GM18870 (cell line): ENCODE results near the gene POMP.
"Not testable (repeated sequence)": the region's sequence is repeated elsewhere in the genome, so short reads cannot be mapped to it uniquely, and the experiment has no call there.

ENCODE experiments used
- ATAC-seq: cut with Tn5 transposase; IDR thresholded peaks from one replicate; pipeline ENCODE4 v1.9.1; 2021; ENCODE audit warnings: moderate library complexity; ENCODE audit not compliant: unreplicated experiment

Gene POMP

DNA sequence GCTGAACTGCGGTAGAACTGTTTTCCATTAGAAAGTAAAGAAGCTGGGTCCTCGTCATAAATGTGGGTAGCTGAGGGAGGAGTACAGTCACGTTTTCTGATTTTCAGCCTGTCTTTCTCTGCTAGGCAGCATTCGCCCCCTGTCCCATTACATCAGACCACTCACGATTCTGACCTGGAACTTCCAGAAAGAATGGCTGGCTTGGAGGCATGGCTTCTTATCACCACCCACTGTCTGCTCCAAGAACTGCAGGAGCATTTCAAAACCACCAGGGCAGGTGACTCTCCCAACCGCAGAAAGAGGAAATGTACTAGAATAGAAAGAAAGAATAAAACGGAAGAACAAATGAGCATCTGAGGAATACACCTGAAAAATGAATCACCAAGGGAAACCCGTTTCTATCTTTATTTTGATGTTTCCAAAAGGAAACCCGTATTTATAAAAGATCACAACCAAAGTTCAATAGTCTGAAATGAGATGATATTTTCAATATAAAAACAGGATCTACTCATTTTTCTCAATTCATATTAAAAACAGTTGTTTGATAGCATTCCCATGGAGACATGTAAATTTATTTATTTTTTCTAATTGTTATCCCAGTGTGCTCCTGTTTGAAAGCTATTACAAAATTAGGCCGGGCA, 22.1 kb upstream of the POMP start:
- peak; percentile 47 for ATAC-seq

DNA sequence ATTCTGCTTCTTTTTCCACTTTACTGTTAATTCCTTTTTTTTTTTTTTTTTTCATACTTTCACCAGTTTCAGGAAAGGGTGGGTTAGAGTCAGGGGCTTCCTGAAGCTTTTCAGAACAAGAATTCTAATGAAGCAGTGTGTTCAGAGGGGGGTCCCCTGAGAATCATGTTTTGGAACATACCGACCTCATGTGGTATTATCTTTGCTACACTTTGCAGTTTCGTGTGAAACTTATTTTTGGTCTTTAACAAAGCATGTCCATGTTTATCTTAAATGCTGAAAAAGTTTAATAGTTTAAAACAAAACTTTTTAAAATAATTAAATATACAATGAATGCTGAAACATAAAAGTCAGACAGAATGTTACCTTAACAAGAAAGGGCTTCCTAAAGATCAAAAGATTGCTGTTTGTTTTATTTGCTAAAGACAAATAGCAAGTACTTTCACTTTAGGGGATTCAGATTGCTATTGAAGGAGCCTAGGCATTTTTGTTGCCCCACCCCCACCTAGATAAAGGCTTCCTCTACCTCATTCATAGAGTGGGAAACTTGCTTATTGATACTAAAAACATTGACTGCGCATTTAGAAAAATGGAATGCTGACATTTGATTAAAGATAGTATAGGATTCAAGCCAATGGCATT, 21.1 kb upstream of the POMP start:
- ATAC-seq: no peak

DNA sequence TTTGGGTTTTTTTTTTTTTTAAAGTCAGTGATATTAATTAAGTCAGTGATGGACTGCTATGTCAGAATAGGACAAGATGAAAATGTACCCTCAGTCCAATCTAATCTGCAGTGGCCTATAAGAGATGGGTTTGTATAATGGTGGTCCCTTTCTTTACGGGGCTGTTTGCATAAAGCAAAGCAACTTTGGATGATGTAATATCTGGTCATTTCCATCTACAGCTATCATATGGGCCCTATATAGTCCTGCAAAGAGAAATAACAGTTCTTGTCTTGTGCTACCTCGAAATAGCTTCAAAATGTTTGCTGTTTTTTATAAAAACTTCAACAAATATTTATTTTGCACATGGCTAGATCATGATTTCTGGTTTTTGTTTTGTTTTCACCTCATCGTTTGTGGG, 20.2 kb upstream of the POMP start:
- ATAC-seq: no peak

DNA sequence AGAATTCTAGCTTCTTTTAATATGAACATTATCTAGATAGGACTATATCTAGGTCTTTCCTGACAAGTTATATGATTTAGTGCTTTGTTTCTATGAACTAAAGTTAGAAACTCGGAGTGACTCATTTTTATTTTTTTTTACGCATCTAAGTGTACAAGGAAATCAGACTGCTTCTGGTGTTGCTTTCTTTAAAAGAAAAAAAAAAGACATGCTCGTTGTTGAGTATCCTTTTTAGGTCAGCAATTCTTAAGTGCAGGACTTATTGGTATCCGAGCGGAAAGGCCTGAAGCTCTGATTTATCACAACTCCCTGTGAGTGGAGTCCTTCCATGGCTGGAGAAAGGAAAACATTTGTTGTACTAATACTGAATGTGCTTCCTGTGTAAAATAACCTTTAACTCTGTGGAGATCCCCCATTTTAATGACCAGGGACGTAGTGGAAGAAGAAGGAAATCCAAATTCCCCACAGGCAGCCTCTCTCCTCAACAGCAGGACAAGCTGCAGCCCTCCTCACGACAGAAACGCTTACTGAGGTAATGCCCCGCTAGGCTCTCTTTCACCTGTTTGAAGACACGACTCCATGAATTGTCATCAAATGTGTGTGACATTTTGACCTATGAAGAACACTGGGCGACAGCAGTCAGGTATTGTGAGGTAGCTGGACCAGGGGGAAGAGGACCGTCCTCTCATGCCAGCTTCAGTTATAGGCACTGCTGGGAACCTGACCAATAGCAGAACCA, 17.9 kb upstream of the POMP start:
- ATAC-seq: peak; percentile 3

DNA sequence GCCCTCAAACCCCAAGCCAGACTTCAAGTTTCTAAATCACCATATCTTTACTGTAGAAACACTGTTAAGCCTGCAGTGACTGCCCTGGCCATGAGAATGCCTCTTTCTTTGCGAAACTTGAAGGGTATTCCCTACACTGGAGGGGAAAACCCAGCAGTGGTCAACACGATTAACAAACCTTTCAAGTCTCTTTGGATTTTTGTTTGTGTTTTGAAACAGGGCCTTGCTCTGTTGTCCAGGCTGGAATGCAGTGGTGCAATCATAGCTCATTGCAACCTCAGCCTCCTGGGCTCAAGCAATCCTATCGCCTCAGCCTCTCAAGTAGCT, 17.4 kb upstream of the POMP start:
- ATAC-seq: peak; percentile 85

DNA sequence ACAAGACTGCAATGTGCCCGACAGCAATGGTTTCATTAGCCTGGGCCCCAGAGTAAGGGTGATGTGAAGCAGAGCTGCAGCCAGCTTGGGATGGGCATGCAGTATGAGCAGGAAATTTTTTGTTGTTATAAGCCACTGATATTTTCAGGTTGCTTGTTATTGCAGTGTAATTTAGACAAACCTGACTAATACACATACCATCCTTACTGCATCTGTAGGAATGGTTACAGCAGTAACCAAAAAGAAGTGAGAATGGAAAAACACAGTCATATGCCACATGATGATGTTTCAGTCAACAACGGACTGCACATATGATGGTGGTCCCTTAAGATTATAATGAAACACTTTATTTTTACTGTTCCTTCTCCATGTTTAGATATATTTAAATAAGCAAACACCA, 8.6 kb upstream of the POMP start:
- peak; percentile 47 for ATAC-seq

DNA sequence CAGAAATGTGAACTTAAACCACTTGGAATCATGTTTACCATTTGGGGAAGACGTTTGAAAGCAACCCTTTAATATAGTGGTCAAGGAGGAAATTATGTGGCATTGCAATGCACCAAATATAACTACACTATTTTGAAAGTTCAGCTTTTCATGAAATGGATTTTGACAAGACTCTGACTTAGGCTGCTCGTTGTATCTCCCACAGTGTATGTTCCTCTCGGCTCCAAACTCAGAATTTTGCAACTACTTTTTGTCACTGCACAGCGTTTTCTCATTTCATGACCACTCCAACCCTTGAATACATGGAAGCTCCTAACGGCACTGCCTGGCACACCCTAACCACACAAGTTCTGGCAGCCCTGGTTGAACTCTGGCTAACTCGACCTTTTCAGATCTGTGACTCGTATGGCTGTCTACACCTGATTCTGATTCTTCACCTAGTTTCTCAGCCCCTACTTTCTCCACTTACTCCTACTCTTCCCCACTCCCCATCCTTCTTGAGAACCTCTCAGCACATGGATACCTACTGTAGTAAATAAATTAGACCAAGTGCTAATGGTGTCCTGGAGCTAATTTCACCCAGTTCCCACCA, 7.0 kb upstream of the POMP start:
- no peak for ATAC-seq

GRCh38 chr13:28653111-28653510, 5.8 kb upstream of the POMP start:
- ATAC-seq: no peak

DNA sequence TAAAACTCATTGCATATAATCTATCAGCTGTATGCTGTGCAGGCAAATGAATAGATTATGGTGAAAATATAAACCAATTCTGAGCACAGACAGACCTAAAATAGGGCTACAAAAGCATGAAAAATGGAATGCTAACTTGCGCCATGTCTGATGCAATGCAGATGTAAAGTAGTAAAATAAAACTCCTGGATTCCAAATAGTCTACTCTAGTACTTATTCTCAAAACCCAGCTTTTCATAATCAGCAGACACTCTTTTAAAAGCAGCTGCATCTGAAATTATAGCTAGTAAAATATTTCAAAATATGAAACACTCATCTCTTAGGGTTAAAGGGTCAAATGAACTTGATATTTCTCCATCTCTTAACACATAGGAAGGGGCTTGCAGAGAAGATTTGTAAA, 4.7 kb upstream of the POMP start:
- no peak for ATAC-seq

- ATAC-seq: no peak
These were observed 3.4 kb upstream of the POMP start for GRCh38 chr13:28655561-28655960.

GRCh38 chr13:28657784-28658538, 969 bp upstream of the POMP start:
- no peak for ATAC-seq

GRCh38 chr13:28658539-28658795, 463 bp upstream of the POMP start:
- no peak for ATAC-seq

- peak; percentile 34 for ATAC-seq
These were observed 666 bp downstream of the POMP start for GRCh38 chr13:28659621-28659970.

DNA sequence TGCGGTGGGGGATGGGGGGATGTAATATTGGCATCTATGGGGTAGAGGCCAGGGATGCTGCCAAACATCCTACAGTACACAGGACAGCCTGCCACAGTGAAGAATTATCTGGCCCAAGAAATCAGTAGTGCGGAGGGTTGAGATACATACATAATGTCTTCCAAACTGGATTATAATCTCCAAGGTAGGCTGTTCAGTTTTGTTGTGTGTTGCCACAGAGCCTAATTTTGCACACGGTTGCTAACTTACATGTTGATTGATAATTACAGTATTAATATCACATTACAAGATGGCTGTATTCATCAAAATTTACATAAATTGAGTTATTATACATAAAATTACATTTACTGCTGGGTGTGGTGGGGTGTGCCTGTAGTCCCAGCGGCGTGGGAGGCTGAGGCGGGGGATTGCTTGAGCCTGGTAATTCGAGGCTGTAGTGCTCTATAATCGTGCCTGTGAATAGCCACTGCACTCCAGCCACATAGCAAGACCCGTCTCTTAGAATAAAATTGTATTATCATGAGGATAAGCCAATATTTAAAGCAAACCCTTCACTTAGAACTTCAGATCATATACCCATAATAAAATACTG, 8.1 kb downstream of the POMP start:
- ATAC-seq: no peak

DNA sequence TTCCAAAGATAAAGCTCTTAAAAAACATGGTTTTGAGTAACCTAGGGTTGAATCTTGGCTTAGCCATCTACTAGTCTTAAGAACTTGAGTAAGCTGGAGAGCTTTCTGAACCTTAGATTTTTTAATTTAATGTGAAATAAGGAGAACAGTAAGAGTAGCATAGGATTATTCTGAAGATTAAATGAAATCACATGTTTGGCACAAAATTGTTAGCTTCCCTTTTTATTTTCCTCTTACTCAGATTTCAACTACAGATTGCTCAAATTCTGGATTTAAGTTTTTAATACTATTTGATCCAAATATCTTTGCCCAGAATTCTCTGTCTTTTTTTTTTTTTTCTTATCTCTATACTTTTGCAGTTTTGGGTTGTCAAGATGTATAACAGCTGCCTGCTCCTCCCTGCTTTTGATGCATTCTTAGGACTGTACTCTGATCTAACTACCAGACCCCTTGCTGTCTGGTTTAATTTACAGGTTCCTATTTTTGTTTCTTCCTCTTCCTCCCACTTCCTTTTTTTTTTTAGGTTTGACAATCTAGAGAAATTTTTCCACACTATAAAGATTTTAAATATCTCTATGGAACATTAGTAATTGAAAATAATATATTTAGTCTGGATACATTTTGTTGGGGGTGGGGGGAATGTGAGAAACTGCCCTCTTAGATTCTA, 12.3 kb downstream of the POMP start:
- no peak for ATAC-seq

DNA sequence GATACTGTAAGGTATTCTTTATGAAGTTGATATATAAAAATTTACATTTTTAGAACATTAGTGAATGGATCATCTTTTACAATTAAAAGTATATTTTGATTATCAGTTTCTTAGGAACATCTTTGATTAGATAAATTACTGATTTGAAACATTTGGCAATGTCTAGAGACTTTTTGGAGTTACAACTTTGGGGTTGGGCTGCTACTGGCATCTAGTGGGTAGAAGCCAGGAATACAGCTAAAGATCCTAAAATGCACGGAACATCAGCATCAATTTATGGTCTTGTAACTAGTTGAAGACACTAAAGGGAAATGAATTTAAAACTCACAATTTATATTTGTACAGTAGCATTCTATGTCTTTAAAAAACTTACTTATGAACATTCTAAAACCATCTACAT, 19.9 kb downstream of the POMP start:
- no peak for ATAC-seq

- no peak for ATAC-seq
These were observed 20.7 kb downstream of the POMP start for GRCh38 chr13:28679628-28680027.

DNA sequence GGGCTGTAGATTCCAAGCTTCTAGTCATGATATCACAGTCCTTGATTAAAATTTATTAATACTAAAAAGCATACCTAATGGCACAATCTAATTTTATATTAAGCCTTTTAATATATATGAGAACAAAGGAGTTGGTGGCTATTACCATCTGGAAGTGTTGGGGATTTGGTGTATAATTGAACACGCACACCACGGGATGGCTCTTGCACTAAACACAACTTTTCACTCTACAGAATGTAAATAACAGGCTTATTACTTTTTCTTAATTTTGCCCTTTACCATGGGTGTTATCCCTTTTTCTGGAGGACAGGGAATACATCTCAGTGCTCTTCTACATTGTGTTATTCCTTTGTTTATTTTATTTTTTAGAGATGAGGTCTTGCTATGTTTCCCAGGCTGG, 21.6 kb downstream of the POMP start:
- ATAC-seq: no peak

DNA sequence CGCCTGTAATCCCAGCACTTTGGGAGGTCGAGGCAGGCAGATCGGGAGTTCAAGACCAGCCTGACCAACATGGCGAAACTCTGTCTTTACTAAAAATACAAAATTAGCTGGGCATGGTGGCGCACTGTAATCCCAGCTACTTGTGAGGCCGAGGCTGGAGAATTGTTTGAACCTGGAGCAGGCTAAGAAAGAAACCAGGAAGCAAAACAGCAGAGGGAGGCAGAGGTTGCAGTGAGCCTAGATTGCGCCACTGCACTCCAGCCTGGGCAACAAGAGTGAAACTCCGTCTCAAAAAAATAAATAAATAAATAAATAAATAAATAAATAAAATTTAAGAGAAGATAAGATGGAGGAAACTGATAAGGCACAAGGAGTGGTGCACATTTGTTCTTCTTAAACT, 24.2 kb downstream of the POMP start:
- not testable (repeated sequence) for ATAC-seq

DNA sequence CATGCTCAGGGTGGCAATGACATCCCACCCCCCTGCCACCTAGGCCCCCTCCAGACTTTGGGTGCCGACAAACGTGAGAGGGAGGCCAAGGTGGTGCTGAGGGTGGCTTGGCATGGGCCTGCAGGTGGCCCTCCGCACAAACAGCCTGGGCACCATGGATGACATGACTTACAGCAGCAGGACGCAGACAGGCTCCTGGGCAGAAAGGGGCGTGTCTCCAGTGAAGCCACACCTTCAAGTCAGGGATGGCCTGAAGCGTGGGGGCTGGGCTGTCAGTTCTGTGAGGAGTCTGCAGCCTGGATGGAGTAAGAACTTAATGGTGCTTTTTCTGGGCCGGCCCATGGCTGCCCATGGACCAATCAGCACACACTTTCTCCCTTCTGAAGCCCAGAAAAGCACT, 25.3 kb downstream of the POMP start:
- ATAC-seq: no peak

DNA sequence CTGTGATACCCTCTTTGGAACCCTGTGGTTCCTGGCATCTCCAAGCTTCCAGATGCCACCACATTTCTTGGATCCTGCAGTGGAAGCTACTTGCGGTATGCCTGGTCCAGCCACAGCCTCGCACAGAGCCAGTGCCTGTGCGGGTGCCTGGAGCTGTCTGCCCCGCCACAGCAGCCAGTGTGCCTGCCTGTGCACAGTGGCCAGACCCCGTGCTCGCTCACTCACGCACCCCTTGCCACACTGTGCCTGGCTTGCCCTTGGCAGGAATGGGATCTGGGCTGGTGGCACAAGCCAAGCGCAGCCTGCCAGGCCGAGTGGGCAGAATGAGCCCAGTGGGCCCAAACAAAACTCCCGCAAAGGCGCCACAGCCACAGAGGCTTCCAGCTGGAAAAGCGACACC, 26.2 kb downstream of the POMP start:
- ATAC-seq: no peak
